ENCODE measurements around the gene DDX41. TPM values are rescaled to one million over a fixed set of nuclear protein-coding genes. Genes with fewer than 3 reads are reported as not detected.

The DDX41 gene
- total RNA-seq, 1 donor from 2014 or later = 125 TPM

- H3K36me3 ChIP-seq = peaks cover 0 to 48% of the 10 kb centered on the region in 2 donors
Measured at GRCh38 chr5:177491983-177492746, 24.6 kb downstream of the DDX41 start.

GRCh38 chr5:177491429-177491945, 25.3 kb downstream of the DDX41 start:
- TF ChIP-seq POLR2A (IDR thresholded peaks at IDR 0.05) (no peak), CTCF (IDR thresholded peaks at IDR 0.05) (peak in 1 of 3 experiments; percentile 20)
- H3K9me3 ChIP-seq = no peaks in the 10 kb centered on the region
- no peak overlapping the region for H3K4me3 ChIP-seq
- peak overlapping the region; percentile 19 for H3K27ac ChIP-seq
- peaks cover 0 to 51% of the 10 kb centered on the region in 2 donors for H3K36me3 ChIP-seq
- no peaks in the 10 kb centered on the region for H3K27me3 ChIP-seq
- intact Hi-C loops (cut with DNase I) = no loop called here
- peaks cover 38% of the 10 kb centered on the region for H3K4me1 ChIP-seq
- DNase-seq (ENCODE audit: extremely low spot score in 2 of 2) = no peak

More at GRCh38 chr5:177491983-177492746, 24.6 kb downstream of the DDX41 start:
- no peaks in the 10 kb centered on the region for H3K9me3 ChIP-seq
- H3K4me3 ChIP-seq = peak overlapping the region in 1 of 2 donors; percentile 27
- peak overlapping the region; percentile 85 for H3K27ac ChIP-seq
- no peak for DNase-seq (ENCODE audit: extremely low spot score in 2 of 2)
- H3K27me3 ChIP-seq = no peaks in the 10 kb centered on the region
- H3K4me1 ChIP-seq = peaks cover 43% of the 10 kb centered on the region
- no peak for TF ChIP-seq CTCF (IDR thresholded peaks at IDR 0.05)
- no peak for TF ChIP-seq POLR2A (IDR thresholded peaks at IDR 0.05)
- no peak for TF ChIP-seq POLR2AphosphoS5 (IDR thresholded peaks at IDR 0.05; ENCODE audit: insufficient read depth in 1 of 2, low read depth in 1 of 2)
- intact Hi-C loops (cut with DNase I) = no loop called here

DNA sequence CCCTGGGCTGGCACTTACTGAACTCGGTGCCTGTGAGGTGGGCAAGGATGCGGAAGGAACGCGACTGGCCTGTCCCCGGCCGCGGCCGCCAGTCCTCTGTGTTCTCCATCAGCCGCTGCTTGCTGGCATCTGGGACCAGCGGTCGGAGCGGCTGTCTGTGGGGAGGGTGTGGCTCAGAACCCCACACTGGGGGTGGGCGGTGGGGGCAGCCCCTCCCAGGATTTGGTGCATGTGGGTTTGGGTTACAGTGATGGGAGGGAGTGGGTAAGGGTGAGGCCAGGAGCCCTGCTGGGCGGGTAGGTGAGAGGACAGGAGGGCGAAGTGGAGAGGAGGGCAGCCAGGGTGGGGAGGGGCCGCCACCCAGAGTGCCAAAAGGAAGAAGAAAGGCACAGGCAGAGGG, 25.8 kb downstream of the DDX41 start:
- intact Hi-C loops (cut with DNase I) = no loop called here
- Histone ChIP-seq H3K27ac (no peak overlapping the region), H3K27me3 (no peaks in the 10 kb centered on the region), H3K4me3 (no peak overlapping the region), H3K9me3 (no peaks in the 10 kb centered on the region), H3K36me3 (peaks cover 0 to 55% of the 10 kb centered on the region in 2 donors), H3K4me1 (peaks cover 34% of the 10 kb centered on the region)
- no peak for TF ChIP-seq CTCF (IDR thresholded peaks at IDR 0.05)
- no peak for TF ChIP-seq POLR2AphosphoS5 (IDR thresholded peaks at IDR 0.05; ENCODE audit: insufficient read depth in 1 of 2, low read depth in 1 of 2)
- no peak for TF ChIP-seq POLR2A (IDR thresholded peaks at IDR 0.05)
- DNase-seq (ENCODE audit: extremely low spot score in 2 of 2) = no peak

GRCh38 chr5:177490311-177490991, 26.3 kb downstream of the DDX41 start:
- TF ChIP-seq POLR2AphosphoS5 (IDR thresholded peaks at IDR 0.05; ENCODE audit: insufficient read depth in 1 of 2, low read depth in 1 of 2) (no peak), CTCF (IDR thresholded peaks at IDR 0.05) (no peak), POLR2A (IDR thresholded peaks at IDR 0.05) (no peak)
- Histone ChIP-seq H3K4me1 (peaks cover 28% of the 10 kb centered on the region), H3K36me3 (peaks cover 0 to 58% of the 10 kb centered on the region in 2 donors), H3K9me3 (no peaks in the 10 kb centered on the region), H3K27ac (no peak overlapping the region), H3K4me3 (no peak overlapping the region), H3K27me3 (no peaks in the 10 kb centered on the region)
- DNase-seq (ENCODE audit: extremely low spot score in 2 of 2) = no peak
- intact Hi-C loops (cut with DNase I) = no loop called here

All from vagina (tissue), 2 donors.